ENCODE measurements around the gene DNAJC1. TPM values are rescaled to one million over a fixed set of nuclear protein-coding genes. Genes with fewer than 3 reads are reported as not detected.
"Not testable (repeated sequence)": the region's sequence is repeated elsewhere in the genome, so short reads cannot be mapped to it uniquely, and the experiment has no call there.

DNAJC1 gene
- total and polyA plus RNA-seq, 2 of the 8 experiments (the other 6 are each of a cell fraction or from before 2014, with no cell fraction given): 6.8 to 14.8 TPM

DNA sequence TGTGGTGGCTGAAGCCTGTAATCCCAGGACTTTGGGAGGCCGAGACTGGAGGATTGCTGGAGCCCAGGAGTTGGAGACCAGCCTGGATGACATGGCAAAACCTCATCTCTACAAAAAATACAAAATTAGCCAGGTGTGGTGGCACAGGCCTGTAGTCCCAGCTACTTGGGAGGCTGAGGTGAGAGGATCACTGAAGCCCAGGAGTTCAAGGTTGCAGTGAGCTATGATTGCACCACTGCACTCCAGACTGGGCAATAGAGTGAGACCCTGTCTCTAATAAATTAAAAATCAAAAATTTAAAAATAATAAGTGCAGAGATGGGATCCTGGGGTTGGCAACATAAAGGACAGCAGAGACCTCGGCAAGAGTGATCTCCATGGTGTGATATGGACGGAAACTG, 17.6 kb upstream of the DNAJC1 start:
- 94% methylated on average over 3 of the region's 3 CpGs; no CpG with 5 or more reads in 1 of the 2 experiments for WGBS, 2 experiments (ENCODE audit: extremely low coverage in 1 of 2, insufficient coverage in 1 of 2, insufficient read length in 1 of 2, insufficient replicate concordance in 2 of 2, low coverage in 1 of 2, low lambda C conversion rate in 2 of 2, missing lambda C conversion rate in 1 of 2)
- H4K8ac ChIP-seq (ENCODE audit: extremely low read depth, insufficient read depth, low read length); H3K27me3 ChIP-seq (replicated peaks in 1 of 4; ENCODE audit: control insufficient read depth in 3 of 4, extremely low read depth in 1 of 4, insufficient read depth in 3 of 4, low read length in 3 of 4); H3K9ac ChIP-seq (replicated peaks in 1 of 4; ENCODE audit: extremely low read depth in 1 of 4, low read depth in 3 of 4, low read length in 3 of 4); H3K79me2 ChIP-seq (ENCODE audit: control insufficient read depth in 1 of 2, insufficient read depth in 2 of 2, low read length in 2 of 2); H3K14ac ChIP-seq (ENCODE audit: insufficient read length); DNase-seq (ENCODE audit: low read depth in 1 of 2, low spot score in 2 of 2); H3K4ac ChIP-seq (replicated peaks; ENCODE audit: insufficient read length, low read depth, low read length); H3K9me3 ChIP-seq (ENCODE audit: insufficient read depth in 2 of 2, low read depth in 1 of 2, low read length in 1 of 2); H3K23me2 ChIP-seq (ENCODE audit: low read depth, low read length); FAIRE-seq; H3K18ac ChIP-seq (ENCODE audit: extremely low read depth, low read length); H2AFZ ChIP-seq (ENCODE audit: low read length); POLR2A ChIA-PET (ENCODE audit: partially characterized antibody); H3K27ac ChIP-seq (ENCODE audit: low read depth, low read length); H3K4me3 ChIP-seq (ENCODE audit: extremely low read depth in 1 of 4, insufficient read depth in 2 of 4, low read depth in 3 of 4, low read length in 4 of 4); H3K4me1 ChIP-seq (replicated peaks in 1 of 4; ENCODE audit: control insufficient read depth in 3 of 4, insufficient read depth in 4 of 4, low read length in 3 of 4); H3K4me2 ChIP-seq (ENCODE audit: insufficient read depth in 1 of 2, low read depth in 2 of 2, low read length in 2 of 2); H2AK5ac ChIP-seq (ENCODE audit: low read depth, low read length); H3K36me3 ChIP-seq (ENCODE audit: control insufficient read depth in 2 of 4, insufficient read depth in 4 of 4, low read length in 3 of 4); H2BK120ac ChIP-seq (replicated peaks; ENCODE audit: low read depth, low read length); H3K23ac ChIP-seq (ENCODE audit: insufficient read length); H4K5ac ChIP-seq (ENCODE audit: insufficient read length, low read depth, low read length); H2BK12ac ChIP-seq (ENCODE audit: low read depth, low read length); H4K91ac ChIP-seq (replicated peaks; ENCODE audit: insufficient read length, low read length); H2BK15ac ChIP-seq (ENCODE audit: low read length); H2BK5ac ChIP-seq (ENCODE audit: low read depth, low read length); H2BK20ac ChIP-seq (ENCODE audit: low read length); H3K79me1 ChIP-seq (ENCODE audit: low read depth, low read length); H4K20me1 ChIP-seq (replicated peaks in 1 of 2; ENCODE audit: control insufficient read depth in 1 of 2, insufficient read depth in 2 of 2, low read length in 2 of 2); H3K56ac ChIP-seq (replicated peaks; ENCODE audit: insufficient read length, low read depth, low read length): not testable (repeated sequence)
- CTCF ChIA-PET (ENCODE audit: partially characterized antibody): interaction anchor here (2.0 kb wide), 1 partner anchor 10 kb away, joined by 8 read pairs; no protein-coding TSS in a partner anchor
